ENCODE data around the gene NME8.

The NME8 gene

GRCh38 chr7:37927773-37928444 lies 79.5 kb downstream of the NME8 start:
- no peak for TF ChIP-seq SPI1 (IDR thresholded peaks at IDR 0.05; ENCODE audit: borderline replicate concordance, low read depth)
- TF ChIP-seq CTCF (IDR thresholded peaks at IDR 0.05; ENCODE audit: insufficient read depth, low read length), result no peak
- TF ChIP-seq POLR2AphosphoS5 (IDR thresholded peaks at IDR 0.05; ENCODE audit: low read depth), result no peak
- TF ChIP-seq REST (IDR thresholded peaks at IDR 0.05; ENCODE audit: insufficient replicate concordance, low read depth), result no peak
- TF ChIP-seq GABPA (IDR thresholded peaks at IDR 0.05; ENCODE audit: low read depth), result no peak
- Histone ChIP-seq H3K4me3 (replicated peaks; ENCODE audit: insufficient read depth, low read length) (no peak overlapping the region), H3K27ac (replicated peaks) (no peak overlapping the region), H3K27me3 (ENCODE audit: insufficient read depth, poor library complexity, severe bottlenecking) (no peaks in the 10 kb centered on the region)
- no peak for DNase-seq (ENCODE audit: low read depth in 1 of 2, low spot score in 1 of 2)

DNA sequence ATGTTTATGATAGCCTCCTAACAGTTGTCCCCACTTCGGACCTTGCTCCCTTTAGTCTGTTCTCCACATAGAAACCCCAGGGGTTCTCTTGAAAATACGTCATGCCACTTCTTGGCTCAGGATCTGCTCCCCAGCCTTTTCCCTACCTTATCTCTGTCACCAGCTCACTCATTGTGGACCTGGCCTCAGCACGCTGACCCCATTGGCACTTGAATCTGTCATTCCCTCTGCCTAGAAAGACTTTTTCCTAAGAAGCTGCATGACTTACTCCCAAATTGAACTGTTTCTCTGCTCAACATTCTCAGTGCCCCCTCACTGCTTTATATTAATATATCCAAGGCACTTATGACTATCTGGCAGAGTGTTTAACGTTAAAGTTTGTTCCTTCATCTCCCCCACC lies 80.5 kb downstream of the NME8 start:
- TF ChIP-seq POLR2AphosphoS5 (IDR thresholded peaks at IDR 0.05; ENCODE audit: low read depth) (no peak), REST (IDR thresholded peaks at IDR 0.05; ENCODE audit: insufficient replicate concordance, low read depth) (no peak), CTCF (IDR thresholded peaks at IDR 0.05; ENCODE audit: insufficient read depth, low read length) (no peak), GABPA (IDR thresholded peaks at IDR 0.05; ENCODE audit: low read depth) (no peak), SPI1 (IDR thresholded peaks at IDR 0.05; ENCODE audit: borderline replicate concordance, low read depth) (no peak)

DNA sequence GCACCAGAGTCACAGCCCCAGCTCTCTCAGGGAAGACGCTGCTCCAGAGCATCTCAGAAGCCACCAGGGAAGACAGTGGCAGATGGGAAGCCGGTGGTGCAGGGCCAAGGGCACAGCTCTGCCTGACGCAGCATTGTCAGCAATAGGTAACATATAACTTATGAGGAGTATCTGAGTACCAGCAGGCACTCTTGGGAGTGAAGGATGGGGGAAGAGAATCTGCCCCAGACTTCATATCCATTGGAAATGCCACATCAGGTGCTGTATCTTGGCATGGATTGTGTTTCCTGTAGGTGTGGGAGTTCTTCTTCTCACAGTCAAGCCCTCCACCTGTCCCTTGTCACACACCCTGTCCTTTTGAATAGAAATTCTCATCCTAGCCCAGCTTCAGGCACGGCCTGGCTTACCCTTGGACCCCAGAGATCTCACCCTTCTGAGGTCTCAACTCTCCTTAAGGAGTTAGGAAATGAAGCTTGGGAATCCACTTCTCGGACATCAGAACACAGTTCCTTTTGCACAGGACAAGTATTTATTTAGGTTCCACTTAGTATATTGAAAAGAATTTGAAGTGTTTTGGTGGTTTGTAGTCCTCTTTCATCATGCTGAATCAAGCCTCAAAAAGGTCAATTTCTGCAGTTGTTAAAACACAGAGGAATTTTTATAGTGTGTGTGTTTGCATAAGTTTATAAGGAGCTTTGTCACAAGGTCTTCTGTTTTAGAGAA lies 82.0 kb downstream of the NME8 start:
- Histone ChIP-seq H3K27ac (replicated peaks) (no peak overlapping the region), H3K4me3 (replicated peaks; ENCODE audit: insufficient read depth, low read length) (no peak overlapping the region), H3K27me3 (ENCODE audit: insufficient read depth, poor library complexity, severe bottlenecking) (no peaks in the 10 kb centered on the region)
- no peak for TF ChIP-seq REST (IDR thresholded peaks at IDR 0.05; ENCODE audit: insufficient replicate concordance, low read depth)
- TF ChIP-seq GABPA (IDR thresholded peaks at IDR 0.05; ENCODE audit: low read depth), result no peak
- no peak for TF ChIP-seq POLR2AphosphoS5 (IDR thresholded peaks at IDR 0.05; ENCODE audit: low read depth)
- no peak for TF ChIP-seq SPI1 (IDR thresholded peaks at IDR 0.05; ENCODE audit: borderline replicate concordance, low read depth)
- DNase-seq (ENCODE audit: low read depth in 1 of 2, low spot score in 1 of 2), result no peak

More for the DNA sequence above, 80.5 kb downstream of the NME8 start:
- no peak overlapping the region for H3K4me3 ChIP-seq (replicated peaks; ENCODE audit: insufficient read depth, low read length)
- H3K27me3 ChIP-seq (ENCODE audit: insufficient read depth, poor library complexity, severe bottlenecking), result no peaks in the 10 kb centered on the region
- DNase-seq (ENCODE audit: low read depth in 1 of 2, low spot score in 1 of 2), result no peak
- no peak overlapping the region for H3K27ac ChIP-seq (replicated peaks)
